Fibroblast of the conjunctiva (primary cell): ENCODE measurements around the gene ABCC11.
"Not testable (repeated sequence)": the region's sequence is repeated elsewhere in the genome, so short reads cannot be mapped to it uniquely, and the experiment has no call there.

ENCODE experiments used
- DNase-seq: peaks from one replicate; pipeline ENCODE4 v3.0.0-alpha.2; 2010; ENCODE audit warnings: low read depth

Gene ABCC11

DNA sequence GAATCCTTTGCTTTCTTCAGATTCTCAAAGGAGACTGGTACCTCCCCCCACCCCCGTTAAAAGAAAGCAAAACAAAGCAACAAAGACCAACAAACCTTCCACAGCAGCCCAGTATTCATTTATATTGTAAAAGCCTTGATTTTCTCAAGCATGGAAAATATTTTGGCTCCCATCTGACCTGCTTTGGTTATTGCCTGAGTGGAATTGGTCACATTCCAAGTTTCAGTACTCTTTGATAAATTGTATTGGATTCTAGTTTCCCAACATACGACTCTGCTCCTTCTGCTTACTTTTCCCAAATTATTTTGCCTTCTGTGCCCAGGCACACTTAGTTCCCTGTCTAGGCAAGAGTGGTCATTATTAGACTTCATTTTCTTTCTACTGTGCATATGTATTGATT is 1.3 kb downstream of the ABCC11 start:
- no peak for DNase-seq

DNA sequence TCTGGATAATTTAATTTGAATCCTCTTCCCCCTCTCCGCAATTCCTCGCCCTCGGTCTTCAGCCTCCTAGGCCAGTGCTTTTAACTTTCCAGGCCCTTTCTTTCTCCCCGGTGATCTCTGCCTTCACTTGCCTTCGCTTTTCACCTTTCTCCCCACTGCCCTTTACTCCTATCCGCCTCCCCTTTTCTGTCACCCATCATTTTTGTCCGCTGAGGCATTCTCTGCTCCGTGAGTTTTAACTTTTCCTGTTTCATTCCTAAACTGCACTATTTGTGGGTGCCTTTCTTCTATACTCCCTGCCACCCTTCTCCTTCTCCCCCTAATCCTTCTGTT is 2.5 kb downstream of the ABCC11 start:
- DNase-seq: no peak

DNA sequence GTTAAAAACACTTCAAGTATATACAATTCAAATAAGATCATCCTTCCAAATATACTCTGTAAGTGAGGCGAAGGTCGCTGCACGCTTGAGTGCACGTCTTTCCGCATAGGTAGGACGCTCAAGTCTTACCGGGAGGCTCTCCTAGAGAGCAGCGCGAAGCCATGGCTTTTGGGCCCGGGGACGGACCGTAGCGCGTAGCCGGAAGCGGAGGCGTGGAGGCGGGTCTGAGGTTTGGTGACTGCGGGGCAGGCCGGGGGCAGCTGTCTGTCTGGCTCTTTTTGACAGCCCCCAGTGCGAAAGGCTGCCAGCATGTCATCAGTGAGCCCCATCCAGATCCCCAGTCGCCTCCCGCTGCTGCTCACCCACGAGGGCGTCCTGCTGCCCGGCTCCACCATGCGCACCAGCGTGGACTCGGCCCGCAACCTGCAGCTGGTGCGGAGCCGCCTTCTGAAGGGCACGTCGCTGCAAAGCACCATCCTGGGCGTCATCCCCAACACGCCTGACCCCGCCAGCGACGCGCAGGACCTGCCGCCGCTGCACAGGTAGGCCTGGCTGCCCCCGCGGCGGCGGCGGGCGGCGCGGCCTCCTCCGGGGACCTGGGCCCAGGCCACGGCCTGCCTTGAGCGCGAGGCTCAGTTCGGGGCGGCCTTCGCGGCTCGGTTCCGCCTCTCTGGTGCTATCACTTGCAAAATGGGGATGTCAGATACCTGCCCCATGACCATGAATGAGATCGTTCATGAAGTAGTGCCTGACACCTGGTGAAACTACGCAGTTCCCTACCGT is 3.1 kb downstream of the ABCC11 start, which contains the start of gene LONP2:
LONP2 (plus strand) TSS at position 221 of the 783 bp plus-strand sequence; CDS start at position 310, 89 bp downstream.
- peak; percentile 59 for DNase-seq

DNA sequence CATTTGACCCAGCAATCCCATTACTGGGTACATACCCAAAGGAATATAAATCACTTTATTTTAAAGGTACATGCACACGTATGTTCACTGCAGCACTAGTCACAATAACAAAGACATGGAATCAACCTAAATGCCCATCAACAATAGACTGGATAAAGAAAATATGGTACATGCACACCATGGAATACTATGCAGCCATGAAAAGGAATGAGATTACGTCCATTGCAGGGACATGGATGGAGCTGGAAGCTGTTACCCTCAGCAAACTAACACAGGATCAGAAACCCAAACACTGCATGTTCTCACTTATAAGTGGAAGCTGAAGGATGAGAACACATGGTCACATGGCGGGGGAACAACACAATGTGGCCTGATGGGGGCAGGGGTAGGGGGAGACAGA is 7.2 kb downstream of the ABCC11 start:
- not testable (repeated sequence) for DNase-seq

DNA sequence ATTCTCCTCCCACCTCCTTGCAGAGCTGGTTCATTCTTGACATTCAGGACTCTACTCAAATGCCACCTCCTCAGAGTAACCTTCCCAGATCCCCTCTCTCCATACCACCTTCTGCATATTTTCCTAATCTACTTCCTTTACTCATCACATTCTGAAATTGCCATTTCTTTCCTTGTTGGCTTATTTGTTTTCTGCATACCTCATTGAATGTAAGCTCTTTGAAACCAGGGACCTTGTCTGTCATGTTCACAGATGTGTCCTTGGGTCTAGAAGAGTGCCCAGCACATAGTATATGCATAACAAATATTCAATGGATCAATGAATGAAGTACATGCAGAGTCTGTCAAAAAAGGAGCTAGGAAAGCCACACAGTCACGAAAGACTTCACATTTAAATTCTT is 11.1 kb downstream of the ABCC11 start:
- no peak for DNase-seq

DNA sequence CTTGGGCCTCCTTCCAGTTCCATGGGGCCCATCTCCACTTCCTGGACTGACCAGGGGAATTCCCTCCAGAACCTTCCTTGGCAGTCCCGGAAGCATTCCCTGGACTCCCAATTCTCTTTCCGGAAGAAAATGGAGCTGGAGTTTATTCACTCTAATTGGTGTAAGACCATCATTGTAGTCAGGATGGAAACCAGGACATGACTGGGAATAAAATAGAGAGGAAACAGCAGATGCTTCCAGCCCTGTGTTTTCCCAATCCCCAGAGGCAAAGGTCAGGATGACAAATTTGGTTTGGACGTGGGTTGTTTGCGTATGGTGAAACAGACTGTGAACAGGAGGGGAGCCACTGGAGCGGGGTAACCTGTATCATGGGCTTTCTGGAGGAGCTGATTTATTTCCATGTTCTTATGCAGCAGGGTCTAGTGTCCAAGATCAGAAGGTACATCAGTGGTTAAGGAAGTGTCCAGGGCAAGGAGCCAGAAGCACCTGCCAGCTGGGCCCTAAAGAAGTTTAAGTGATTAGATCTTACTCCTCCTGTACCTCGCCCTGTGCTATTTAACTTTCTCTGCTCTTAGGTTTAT is 11.7 kb downstream of the ABCC11 start:
- DNase-seq: no peak

DNA sequence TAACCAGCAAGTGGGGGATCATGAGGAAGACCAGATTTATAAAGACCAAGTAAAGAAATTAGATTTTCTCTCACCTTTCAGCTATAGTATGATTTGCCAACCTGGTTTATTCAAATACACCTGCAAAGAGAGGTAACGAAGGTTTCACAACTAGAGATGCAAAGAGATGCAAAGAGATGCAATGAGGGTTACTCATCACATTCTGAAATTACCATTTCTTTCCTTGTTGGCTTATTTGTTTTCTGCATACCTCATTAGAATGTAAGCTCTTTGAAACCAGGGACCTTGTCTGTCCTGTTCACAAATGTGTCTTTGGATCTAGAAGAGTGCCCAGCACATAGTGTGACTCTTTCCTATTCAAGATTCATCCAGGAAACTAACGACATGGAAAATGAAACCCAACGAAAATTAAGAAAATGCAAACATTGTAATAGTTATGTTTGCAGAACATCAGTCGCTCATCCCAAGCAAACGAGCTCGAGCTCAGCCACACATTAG is 12.2 kb downstream of the ABCC11 start:
- no peak for DNase-seq

DNA sequence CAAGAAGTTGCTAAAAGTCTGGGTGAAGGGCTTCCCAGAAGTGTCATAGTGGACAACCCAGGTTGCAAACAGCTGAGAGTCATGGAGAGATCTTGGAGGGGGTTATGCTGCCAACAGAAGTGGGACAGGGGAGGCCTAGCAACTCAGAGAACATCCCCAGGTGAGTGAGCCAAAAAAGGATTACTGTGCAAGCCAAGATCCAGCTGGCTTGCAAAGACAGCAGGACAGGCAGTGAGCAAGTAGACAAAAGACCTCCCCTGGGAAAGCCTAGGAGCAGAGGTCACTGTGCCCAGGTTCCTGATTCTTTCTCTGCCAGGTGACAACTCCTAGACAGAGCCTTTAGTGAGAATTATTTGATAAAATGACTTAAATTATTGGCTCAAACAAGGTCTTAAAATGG is 12.7 kb downstream of the ABCC11 start:
- no peak for DNase-seq

DNA sequence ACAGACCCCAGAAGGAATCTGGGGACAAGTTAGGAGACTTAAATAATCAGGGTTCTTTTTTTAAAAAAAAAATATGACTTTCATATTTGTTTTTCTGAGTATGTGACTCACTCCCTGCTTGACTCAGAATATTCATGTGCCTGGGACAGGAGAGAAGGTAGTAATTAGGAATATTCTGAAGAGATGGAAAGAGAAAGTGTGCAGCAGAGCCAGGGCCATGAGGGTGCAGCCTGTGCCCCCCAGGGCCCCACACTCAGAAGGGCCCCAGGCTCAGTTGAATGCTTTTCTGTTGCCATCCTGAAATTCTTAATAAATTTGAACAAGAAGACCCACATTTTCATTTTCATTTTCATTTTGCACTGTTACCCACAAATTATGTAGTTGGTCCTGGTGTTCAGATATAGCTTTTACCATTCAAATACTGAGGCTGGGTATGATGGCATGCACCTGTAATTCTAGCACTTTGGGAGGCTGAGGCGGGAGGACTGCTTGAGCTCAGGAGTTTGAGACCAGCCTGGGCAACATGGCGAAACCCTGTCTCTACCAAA is 14.8 kb downstream of the ABCC11 start:
- no peak for DNase-seq

DNA sequence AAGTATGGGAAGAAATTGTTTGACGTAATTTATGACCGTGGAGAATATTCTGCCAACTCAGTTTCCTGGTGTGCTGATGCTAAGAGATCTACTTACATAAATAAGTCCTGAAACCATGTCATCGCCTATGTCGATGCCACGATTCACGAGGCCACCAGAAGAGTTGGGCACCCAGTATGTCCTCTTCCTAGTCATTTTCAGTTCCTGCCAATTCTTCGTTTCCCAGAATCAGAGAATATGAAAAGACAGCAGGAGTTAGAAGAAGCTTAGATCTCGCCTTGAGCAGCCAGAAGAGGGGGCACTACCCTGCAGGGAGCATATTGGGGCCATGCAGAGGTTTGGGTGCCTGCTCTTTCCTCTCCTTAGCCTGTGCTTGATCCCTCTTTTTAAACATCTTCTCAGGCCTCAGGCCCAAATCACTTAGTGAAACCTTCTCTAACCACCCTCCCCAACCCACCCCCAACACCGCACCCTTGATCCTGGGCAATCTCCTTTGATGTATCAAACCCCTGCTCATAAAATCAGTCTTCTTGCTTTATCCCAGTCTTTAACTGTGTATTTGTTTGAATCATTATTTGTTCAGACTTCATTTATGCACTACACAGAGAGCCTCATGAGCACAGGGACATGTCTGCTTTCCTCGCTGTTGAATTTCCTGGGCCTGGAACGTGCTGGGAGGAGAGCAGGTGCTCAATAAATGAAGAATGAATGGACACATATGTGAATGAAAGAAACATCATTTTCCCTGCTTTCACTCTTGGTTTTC is 15.4 kb downstream of the ABCC11 start:
- DNase-seq: peak; percentile 47

DNA sequence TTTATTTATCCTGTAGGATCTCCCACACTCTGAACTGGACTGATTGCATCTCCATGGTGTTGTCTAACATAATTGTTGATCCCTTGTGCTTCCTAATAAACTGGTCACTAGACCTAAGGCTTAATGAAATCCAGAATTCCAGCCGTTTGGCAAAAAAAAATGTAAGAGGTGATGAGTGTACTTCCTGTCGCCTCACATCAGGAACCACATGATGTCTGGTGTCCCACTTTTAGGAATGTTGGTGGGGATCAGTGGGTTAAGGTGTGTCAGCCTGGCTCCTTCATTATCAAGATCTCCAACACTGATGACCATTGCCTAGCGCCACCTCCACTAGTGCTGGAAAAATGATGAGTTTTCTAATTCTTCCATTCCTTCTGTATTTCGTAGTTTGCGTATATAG is 21.9 kb downstream of the ABCC11 start:
- DNase-seq: no peak

DNA sequence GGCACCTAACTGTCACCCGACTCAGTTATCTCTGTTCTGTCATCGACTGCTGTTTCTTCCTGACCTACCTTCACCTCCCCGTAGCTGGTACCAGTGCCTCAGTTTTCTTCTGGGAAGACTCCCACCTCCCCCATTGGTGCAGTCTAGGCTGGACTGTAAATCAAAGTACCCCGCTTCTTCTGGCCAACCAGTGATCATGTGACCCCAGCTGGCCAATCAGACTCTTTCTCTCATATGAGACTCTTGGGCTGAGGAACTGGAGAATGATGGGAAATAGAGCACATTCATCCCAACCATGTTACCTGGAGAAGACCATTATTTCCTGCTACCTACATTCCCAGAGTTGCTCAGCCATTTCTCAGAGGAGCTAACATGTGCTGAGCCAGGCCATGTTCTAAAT is 23.8 kb downstream of the ABCC11 start:
- DNase-seq: no peak

DNA sequence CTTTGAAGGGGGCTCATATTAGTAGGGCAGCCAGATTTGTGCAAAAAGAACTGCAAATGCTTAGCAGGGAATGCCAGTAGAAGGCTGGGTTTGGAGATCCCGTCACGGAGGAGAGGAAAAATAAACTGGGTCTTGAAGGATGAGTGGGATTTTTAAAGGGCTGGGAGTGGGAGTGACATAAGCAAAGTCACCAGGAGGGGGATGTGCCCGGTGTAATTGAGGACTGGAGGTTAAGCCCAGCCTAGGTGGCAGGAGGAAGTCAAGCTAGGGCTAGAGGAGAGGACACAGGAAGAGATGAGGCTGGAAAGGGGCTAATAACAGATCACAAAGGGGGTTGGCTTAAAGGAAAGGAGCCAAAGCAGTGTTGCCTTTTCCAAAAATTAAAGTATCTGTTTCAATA is 26.4 kb downstream of the ABCC11 start:
- no peak for DNase-seq

DNA sequence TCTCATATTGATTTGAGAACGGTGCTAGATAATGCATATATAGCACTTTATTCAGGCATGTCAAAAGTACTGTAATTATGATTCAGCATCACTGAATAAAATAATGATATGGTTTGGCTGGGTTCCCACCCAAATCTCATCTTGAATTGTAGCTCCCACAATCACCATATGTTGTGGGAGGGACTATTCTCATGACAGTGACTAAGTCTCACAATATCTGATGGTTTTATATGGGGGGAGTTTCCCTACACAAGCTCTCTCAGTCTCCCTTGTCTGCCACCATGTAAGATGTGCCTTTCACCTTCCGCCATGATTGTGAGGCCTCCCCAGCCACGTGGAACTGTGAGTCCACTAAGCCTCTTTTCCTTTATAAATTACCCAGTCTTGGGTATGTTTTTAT is 28.9 kb downstream of the ABCC11 start:
- no peak for DNase-seq

DNA sequence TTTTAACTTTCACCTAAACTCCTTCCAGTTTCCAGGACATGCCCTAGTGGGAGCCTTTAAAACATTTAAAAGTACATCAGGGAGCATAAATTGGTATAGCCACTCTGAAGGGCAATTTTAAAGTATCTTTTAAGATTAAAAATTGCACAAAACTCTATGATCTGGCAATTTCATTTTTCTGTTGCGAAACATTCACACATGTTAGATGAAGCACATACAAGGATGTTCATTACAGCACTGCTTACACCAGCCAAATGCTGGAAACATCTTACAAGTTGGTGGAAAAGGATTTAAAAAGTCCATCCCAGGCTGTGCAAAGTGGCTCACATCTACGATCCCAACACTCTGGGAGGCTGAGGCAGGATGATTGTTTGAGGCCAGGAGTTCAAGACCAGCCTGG is 29.6 kb downstream of the ABCC11 start:
- DNase-seq: no peak

DNA sequence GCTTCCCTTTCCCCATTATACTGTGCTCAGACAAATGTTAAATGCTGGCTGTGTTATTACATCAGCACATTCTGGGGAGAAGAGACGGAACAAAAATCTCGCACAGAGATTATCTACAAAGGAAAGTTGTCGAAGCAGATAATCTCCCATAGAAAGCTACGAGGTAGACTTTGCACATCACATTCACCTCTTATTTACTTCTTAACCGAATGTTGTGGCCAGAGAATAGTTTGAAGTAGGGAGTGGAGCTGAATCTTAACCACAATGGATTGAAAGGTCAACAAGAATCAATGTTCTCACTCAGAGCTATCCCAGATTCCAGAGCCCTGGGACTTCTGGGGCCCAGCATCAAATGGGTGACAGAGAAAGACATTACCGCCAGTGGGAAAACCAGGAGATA is 31.6 kb downstream of the ABCC11 start:
- DNase-seq: no peak

DNA sequence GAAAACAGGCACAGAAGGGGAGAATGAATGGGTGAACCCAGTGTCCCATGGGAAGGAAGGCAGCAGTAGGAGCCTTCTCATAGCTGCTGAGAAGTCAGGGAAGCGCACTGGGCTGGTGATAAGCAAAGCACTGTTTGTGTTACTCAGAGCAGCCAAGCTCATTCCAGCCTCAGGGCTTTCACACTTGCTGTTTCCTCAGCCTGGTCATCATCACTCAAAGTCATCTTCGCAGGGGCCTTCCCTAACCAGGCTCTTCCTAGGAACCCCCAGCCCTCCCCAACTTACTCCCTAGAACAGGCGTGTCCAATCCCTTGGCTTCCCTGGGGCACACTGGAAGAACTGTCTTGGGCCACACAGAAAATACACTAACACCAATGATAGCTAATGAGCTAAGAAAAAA is 35.3 kb downstream of the ABCC11 start:
- DNase-seq: no peak

DNA sequence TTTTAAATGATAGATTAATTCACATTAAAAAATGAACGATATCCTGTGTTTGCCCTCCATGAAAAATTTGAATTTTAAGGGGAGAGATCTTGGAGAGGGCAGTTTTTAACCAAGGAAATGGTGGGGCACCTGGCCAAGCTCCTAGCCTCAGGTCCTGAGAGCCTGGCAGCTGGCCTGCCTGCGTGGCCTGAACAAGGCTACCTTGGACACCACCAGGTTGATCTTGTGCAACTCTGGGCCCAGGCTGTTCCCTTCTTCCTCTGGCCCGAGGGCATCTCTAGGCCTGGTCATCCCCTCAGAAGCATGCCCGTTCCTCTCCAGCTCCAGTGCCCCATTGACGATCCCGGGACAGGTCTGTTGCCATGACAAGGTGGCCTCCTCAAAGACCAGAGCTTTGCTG is 36.6 kb downstream of the ABCC11 start:
- DNase-seq: no peak

DNA sequence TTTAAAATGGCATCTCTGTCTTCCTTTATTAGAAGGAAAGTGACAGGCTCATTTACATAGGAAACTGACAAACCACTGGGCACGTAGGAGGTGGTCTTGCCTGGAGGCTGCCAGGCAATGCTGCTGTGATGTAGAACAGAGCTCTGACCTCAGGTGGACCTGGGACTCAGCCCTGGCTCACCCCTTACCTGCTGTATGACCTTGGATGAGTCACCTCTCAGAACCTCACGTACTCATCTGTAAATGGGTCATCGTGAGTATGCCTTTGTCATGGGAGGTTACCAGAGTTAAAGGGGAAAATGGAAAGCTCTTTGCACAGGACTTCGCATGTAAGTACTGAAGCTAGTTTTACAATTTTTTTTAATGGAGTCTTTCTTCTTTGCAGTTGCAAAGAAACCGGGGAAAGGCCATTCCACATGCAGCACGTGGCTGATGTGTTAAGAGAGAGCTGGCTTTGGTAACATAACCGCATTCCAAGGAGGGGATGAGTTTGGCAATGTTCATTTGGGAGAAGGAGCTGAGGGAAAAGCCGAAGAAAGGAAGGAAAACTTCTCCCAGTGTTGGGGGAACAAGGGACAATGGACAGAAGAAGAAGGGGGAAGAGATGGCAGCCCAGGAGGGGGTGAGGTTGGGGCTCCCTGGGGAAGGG is 40.6 kb downstream of the ABCC11 start:
- no peak for DNase-seq

DNA sequence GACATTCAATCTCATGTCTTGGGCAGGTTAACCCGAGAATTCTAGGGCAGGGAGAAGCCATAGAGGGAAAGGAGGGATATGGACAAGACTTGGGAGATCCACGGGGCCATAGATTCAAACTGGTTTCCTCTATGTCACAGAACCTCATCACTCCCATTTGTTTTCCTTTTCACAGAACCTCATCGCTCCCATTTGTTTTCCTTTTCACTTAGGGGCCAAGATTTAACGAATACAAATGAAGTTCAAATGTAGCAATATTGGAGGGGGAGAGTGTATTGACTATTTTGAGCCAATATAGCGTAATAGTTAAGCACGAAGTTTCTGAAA is 42.6 kb downstream of the ABCC11 start:
- DNase-seq: no peak

DNA sequence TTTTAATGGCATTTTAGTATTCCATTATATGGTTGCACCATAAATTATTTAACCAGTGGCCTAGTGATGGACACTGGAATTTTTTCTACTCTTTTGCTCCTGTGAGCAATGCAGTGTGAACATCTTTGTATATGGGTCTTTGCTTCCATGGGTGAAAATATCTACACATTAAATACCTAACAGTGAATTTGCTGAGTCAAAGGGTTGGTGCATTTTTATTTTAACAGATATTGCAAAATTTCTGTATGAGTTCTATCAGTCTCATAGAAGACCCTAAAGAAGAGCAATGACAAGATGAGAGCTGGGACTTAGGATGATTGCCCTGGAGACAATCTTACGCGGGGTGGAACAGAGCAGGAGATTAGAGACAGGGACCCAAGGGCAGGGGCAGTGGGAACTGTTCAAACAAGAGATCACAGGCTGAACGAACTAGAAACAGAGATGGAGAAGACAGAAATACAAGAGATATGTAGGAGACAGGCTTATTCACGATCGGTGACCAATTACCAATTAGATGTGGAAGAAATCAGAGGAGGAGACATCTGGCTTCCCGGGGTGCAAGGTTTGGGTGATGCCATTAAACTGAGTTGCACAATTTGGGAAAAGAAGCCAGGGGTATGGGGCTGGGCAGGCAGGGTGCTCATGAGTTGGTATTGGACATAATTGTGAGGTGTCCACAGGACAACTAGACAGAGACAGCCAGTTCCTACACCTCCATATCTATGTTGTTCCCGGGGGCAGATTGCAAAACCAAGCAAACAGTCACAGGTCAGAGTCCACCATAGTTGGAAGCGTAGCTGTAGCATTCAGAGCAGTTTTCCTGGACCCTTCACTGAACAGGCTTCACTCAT is 43.1 kb downstream of the ABCC11 start:
- DNase-seq: no peak
